Colonic mucosa (tissue), 4 donors: ENCODE measurements around the gene ACKR4. TPM values are rescaled to one million over a fixed set of nuclear protein-coding genes. Genes with fewer than 3 reads are reported as not detected.
"Not testable (repeated sequence)": the region's sequence is repeated elsewhere in the genome, so short reads cannot be mapped to it uniquely, and the experiment has no call there.

Experiments
- DNase-seq: peaks from one replicate; pipeline ENCODE4 v3.0.0-alpha.2; 2020
- H3K27ac ChIP-seq: fragments of 200-600 bp; one replicate; pipeline ENCODE4 v1.8.0; 2021
- H3K27me3 ChIP-seq: fragments of 200-600 bp; one replicate; pipeline ENCODE4 v1.8.0; 2021
- H3K36me3 ChIP-seq: fragments of 200-600 bp; one replicate; pipeline ENCODE4 v1.8.0; 2021
- H3K4me1 ChIP-seq: fragments of 200-600 bp; one replicate; pipeline ENCODE4 v1.8.0; 2021; ENCODE audit warnings: mild to moderate bottlenecking
- H3K4me3 ChIP-seq: fragments of 200-600 bp; one replicate; pipeline ENCODE4 v1.8.0; 2021
- H3K9ac ChIP-seq, 2 donors: one replicate each; pipeline ENCODE4 v1.7.0; 2013; ENCODE audit warnings: control low read depth in 2 of 2, low read depth in 2 of 2, low read length in 2 of 2
- H3K9me3 ChIP-seq: fragments of 200-600 bp; one replicate; pipeline ENCODE4 v1.8.0; 2021
- CTCF ChIP-seq: fragments of 200-600 bp; IDR thresholded peaks from one replicate; pipeline ENCODE4 v1.8.0; 2022; ENCODE audit warnings: antibody characterized with exemption, mild to moderate bottlenecking
- intact Hi-C: fragments of 100-400 bp; cut with DNase I; formaldehyde crosslinking; loops from one replicate; pipeline ENCODE4 v1.14.1; 2022
- total RNA-seq, 2 donors: library from RNA; stranded (reverse); fragmentation: NEBNext Ultra II Directional in 1 of 2; extraction: Animal tissue kit (Norgen Biotek cat#: 25700) in 1 of 2; gene quantifications; one replicate each; pipeline ENCODE4 v1.2.1, GENCODE V29; 2021
- donor health status: healthy.
- donor health status: DM: no; HTN: no; CAD: no.
- donor health status: DM: no; HTN: no; CAD: no.

The ACKR4 gene
- total RNA-seq, 2 donors from 2014 or later: 0.90 TPM; not detected in 1

- Histone ChIP-seq H3K4me1 (no peaks in the 10 kb centered on the region), H3K4me3 (no peak overlapping the region), H3K27me3 (no peaks in the 10 kb centered on the region), H3K36me3 (no peaks in the 10 kb centered on the region), H3K27ac (no peak overlapping the region), H3K9me3 (no peaks in the 10 kb centered on the region), H3K9ac (no peak overlapping the region)
- no peak for DNase-seq
- intact Hi-C loops: no loop called here
- no peak for TF ChIP-seq CTCF
Measured at GRCh38 chr3:132554437-132554836, 42.6 kb upstream of the ACKR4 start.

DNA sequence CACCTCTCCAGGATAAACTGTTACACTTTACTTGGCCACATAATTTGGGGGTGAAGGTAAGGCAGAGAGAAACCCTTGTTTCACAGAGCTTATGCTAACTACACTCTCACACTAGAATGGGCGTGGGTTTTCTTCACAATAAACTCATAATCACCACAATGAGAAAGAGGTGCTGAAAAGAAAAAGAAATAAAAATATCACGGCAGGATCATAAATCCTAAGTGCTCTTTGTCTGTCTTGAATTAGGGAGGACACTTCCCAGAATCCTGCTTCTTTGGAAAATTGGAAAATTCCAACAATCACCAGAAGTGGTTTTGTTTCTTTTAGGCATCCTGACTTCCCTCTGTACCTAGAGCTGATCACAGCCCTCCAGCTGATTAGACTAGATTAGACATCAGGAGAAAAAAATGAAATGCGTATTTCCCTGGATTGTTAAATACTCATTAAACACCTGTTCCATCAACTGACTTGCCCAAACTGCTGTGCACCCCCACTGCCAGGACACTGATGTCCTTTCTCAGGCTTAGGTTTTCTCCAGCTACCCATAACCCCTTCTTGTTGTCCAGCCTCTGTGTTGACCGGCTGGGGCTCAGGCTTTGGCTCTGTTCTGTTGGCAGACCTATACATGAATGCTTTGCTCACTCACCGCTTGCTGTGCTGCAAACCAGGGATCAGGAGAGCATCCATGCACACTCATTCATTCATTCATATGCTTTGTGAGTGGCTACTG, 41.6 kb upstream of the ACKR4 start:
- H3K27me3 ChIP-seq: no peaks in the 10 kb centered on the region
- intact Hi-C loops: no loop called here
- no peak overlapping the region for H3K4me3 ChIP-seq
- DNase-seq: no peak
- no peak overlapping the region for H3K27ac ChIP-seq
- no peaks in the 10 kb centered on the region for H3K4me1 ChIP-seq
- H3K9me3 ChIP-seq: no peaks in the 10 kb centered on the region
- no peak overlapping the region for H3K9ac ChIP-seq
- no peaks in the 10 kb centered on the region for H3K36me3 ChIP-seq
- no peak for TF ChIP-seq CTCF

GRCh38 chr3:132556036-132556386, 41.1 kb upstream of the ACKR4 start:
- H3K9me3 ChIP-seq, intact Hi-C loops, H3K4me1 ChIP-seq, H3K9ac ChIP-seq, H3K36me3 ChIP-seq, H3K27ac ChIP-seq, H3K4me3 ChIP-seq, H3K27me3 ChIP-seq, DNase-seq: not testable (repeated sequence)

DNA sequence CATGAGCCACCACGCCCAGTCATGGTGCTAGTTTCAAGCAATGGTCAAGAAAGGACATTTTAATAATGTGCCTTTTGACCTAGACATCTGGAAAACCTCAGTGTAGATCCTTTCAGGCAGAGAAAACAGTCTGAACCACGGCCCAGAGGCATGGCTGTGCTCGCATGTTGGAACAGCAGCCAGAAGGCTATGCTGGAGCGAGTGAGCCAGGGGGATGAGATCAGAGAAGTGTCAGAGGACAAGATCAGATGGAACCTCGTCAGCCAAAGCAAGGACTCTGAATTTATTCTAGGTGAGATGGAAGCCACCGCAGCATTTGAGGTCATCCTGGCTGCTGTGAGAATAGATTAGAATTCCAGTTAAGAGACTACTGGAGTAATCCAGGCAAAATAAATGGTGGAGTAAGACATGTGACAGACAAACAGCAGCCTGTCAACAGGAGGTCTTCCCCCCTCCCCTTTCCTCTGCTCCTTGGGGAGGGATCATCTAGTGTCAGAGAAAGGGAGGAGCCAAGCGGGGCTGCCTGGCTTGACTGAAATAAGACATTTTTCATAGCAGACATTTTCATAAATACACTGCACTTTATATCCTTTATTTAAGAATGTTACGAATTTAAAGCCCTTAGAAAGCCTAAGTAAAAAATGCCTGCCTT, 40.4 kb upstream of the ACKR4 start:
- Histone ChIP-seq H3K9me3 (no peaks in the 10 kb centered on the region), H3K27ac (no peak overlapping the region), H3K27me3 (no peaks in the 10 kb centered on the region), H3K4me3 (no peak overlapping the region), H3K9ac (no peak overlapping the region), H3K4me1 (no peaks in the 10 kb centered on the region), H3K36me3 (no peaks in the 10 kb centered on the region)
- no peak for TF ChIP-seq CTCF
- intact Hi-C loops: no loop called here
- no peak for DNase-seq

DNA sequence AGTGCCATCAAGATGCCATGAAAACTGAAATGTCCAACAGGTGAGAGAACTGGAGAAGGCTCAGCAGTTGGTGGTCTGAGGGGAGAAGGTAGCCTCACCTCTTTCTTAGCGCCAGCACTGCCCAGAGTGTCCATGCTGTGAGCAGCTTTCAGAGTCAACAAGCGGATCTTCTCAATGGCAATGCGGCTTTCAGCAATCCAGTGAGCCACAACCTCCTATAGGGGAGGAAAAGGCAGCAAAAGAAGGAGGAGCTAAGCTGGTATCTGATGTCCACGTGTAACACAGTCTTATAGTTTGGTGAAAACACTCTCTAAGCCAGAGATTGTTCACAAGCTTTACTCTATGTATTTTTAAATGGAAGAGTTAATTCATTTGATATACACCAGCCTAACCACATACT, 36.1 kb upstream of the ACKR4 start:
- no peak for DNase-seq
- no peaks in the 10 kb centered on the region for H3K4me1 ChIP-seq
- H3K9me3 ChIP-seq: no peaks in the 10 kb centered on the region
- no peaks in the 10 kb centered on the region for H3K36me3 ChIP-seq
- H3K9ac ChIP-seq: no peak overlapping the region
- intact Hi-C loops: no loop called here
- no peak overlapping the region for H3K27ac ChIP-seq
- no peak overlapping the region for H3K4me3 ChIP-seq
- H3K27me3 ChIP-seq: no peaks in the 10 kb centered on the region
- TF ChIP-seq CTCF: no peak

DNA sequence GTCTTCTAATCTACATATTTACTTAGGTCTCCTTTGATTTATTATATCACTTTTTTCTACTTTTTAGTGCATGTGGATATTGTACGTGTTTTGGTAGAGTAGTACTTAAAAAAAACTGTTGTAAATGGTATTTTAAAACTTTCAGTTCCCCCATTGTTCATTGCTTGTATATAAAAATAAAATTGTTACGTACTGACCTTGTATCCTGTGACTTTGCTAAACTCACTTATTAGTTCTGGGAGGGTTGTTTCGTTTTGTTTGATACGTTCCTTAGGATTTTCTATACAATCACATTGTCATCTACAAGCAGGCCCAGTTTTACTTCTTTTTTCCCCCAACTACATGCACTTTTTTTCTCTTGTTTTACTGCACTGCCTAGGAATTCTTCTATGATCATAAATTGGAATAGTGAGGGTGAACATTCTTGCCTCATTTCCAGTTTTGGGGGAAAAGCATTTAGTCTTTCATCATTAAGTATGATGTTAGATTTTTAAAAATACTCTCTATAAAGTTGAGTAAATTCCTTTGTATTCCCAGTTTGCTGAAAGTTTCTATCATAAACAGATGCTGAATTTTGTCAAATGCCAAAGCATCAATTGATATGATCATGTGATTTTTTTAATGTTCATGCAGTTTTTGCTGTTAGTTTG, 33.5 kb upstream of the ACKR4 start:
- Histone ChIP-seq H3K36me3 (no peaks in the 10 kb centered on the region), H3K4me3 (no peak overlapping the region), H3K9ac (no peak overlapping the region), H3K4me1 (no peaks in the 10 kb centered on the region), H3K27me3 (no peaks in the 10 kb centered on the region), H3K27ac (no peak overlapping the region), H3K9me3 (no peaks in the 10 kb centered on the region)
- no peak for TF ChIP-seq CTCF
- intact Hi-C loops: no loop called here
- no peak for DNase-seq
